T-helper 2 cell treated with Interferon-gamma antibody and Interleukin-4, amounts not matched to agents 100 ng/mL and 5 ng/mL, for 36 hours (primary cell): ENCODE measurements around the gene ASB3. TPM values are rescaled to one million over a fixed set of nuclear protein-coding genes. Genes with fewer than 3 reads are reported as not detected.
"Not testable (repeated sequence)": the region's sequence is repeated elsewhere in the genome, so short reads cannot be mapped to it uniquely, and the experiment has no call there.

Source experiments
- intact Hi-C: fragments of 100-400 bp; cut with micrococcal nuclease; formaldehyde crosslinking; loops from one replicate; pipeline ENCODE4 v1.15.1; 2023
- total RNA-seq: library from RNA; stranded (reverse); gene quantifications from 2 replicates; pipeline ENCODE4 v1.2.3, GENCODE V29; 2022

Gene ASB3, protein sequence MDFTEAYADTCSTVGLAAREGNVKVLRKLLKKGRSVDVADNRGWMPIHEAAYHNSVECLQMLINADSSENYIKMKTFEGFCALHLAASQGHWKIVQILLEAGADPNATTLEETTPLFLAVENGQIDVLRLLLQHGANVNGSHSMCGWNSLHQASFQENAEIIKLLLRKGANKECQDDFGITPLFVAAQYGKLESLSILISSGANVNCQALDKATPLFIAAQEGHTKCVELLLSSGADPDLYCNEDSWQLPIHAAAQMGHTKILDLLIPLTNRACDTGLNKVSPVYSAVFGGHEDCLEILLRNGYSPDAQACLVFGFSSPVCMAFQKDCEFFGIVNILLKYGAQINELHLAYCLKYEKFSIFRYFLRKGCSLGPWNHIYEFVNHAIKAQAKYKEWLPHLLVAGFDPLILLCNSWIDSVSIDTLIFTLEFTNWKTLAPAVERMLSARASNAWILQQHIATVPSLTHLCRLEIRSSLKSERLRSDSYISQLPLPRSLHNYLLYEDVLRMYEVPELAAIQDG
- total RNA-seq: 23.5 and 24.0 TPM in 2 replicates

DNA sequence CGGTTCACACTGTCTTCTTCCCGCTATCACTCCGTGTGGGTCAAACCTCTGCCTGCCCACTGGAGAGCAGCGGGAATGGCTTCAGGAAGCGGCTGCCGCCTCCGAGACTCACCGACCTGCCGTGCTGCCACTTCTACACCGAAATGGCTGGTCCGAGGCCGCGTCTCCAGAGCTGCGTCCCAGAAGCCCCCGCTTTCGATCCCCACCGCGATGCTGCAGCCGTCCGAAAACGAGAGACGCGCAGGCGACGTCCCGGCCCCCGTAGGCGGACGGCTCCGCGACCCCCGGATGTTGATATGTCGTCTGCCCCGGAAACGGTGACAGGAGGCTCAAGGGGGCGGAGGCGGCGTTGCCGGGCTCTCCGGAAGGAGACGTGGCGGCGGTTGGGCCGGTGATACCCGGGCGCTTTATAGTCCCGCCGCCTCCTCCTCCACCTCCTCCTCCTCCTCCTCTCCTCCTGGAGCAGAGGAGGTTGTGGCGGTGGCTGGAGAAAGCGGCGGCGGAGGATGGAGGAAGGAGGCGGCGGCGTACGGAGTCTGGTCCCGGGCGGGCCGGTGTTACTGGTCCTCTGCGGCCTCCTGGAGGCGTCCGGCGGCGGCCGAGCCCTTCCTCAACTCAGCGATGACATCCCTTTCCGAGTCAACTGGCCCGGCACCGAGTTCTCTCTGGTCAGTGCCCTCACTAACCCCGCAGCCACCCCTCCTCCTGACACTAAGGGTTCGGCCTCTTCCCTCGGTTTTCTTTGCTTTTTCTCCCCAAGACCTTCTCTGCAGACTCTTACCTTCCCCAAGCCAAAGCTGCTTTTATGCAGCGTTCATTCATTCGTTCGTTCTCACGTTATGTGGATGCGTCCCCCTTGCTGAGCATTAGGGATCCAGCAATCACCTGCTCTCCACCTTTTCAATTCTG, at the start of gene ASB3, which contains the start of gene ERLEC1:
TSS of gene ASB3 (minus strand) at position 249 of the 909 bp plus-strand sequence. CDS start 21,381 bp downstream, outside the sequence.
TSS of gene ERLEC1 (plus strand) at position 340 of the 909 bp plus-strand sequence. CDS start at position 507, 167 bp downstream.
- intact Hi-C loops: loop anchor here (1.0 to 2.0 kb wide), 6 partner anchors 20 to 1830 kb away; partner anchors contain the start of genes ACYP2, CHAC2, EML6 and PPP4R3B

DNA sequence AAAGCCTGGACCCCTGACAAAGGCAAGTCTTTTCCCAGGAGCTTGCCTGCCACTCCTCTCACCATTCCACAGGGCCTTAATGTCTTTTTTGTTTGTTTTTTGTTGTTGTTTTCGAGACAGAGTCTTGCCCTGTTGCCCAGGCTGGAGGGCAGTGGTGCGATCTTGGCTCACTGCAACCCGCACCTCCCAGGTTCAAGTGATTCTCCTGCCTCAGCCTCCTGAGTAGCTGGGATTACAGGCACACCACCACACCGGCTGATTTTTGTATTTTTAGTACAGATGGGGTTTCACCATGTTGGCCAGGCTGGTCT, 43.2 kb upstream of the ASB3 start:
- intact Hi-C loops: not testable (repeated sequence)

DNA sequence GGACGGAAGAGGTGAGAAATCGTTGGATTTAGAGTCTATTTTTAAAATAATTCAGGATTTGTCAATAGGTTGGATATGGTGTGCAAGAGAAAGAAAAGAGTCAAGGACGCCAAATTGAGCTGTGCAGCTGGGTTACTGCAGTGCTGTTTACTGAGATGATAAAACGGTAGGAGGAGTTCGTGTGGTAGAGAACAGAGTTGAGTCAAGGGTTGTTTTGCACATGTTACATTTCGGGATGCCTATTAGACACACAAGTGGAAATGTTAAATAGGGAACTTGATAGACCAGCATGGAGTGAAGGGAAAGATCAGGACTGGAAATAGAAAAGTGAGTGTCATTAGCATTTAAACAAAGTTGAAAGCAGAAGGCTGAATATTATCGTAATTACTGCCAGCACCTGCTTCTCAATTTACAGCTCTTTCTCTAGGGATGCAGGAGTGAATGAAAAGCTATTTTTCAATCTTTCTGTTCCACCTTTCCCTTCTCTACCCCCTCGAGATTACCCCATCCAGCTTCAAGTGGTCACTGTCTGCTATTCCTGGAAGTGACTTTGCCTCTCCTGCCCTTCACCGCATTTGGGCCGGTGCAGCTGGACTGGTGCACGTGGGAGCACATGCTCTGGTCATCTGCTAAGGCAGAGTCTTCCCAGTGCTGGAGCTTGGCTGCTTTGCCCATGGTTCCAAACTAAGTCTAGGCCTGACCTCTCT, 42.7 kb upstream of the ASB3 start:
- intact Hi-C loops: no loop called here

DNA sequence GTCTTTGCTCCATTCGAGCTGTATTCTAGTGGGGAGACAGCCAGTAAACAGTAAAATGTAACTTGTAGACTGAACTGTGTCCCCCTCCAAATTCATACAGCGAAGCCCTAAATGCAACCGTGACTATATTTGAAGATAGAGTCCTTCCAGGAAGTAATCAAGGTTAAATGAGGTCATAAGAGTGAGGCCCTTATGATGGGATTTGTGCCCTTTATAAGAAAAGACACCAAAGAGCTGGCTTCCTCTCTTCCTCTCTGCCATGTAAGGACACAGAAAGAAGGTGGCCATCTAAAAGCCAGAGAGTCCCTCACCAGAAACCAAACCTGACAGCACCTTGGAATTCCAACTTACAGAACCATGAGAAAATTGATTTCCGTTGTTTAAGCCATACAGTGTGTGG, 41.6 kb upstream of the ASB3 start:
- intact Hi-C loops: no loop called here

DNA sequence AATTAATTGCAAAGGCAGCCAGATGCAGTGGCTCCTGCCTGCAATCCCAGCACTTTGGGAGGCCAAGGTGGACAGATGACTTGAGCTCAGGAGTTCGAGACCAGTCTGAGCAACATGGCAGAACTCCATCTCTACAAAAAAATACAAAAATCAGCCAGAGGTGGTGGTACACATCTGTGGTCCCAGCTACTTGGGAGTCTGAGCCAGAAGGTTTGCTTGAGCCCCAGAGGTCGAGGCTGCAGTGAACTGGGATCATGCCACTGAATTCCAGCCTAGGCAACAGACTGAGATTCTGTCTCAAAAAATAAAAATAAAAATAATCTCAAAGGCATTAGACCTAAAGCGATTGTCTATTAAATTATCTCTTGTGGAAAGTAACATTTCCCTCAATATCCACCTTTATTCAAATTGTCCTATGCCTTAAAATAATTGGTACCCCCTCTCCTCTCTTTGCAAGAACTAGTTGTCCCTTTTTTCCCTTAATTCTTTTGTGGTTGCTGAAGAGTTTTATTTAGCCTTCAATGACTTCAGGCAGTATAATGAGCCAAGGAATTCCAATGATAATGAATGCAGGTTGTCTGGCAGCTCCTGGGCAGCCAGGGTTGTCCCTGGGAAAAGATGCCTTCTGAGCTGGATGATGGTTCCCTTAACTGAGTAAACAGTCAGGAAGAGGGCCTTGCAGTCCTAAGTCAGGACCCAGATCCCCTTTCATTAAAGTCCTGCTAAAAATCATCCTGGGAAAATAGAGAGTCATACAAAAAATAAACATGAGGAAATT, 40.8 kb upstream of the ASB3 start:
- intact Hi-C loops: no loop called here

DNA sequence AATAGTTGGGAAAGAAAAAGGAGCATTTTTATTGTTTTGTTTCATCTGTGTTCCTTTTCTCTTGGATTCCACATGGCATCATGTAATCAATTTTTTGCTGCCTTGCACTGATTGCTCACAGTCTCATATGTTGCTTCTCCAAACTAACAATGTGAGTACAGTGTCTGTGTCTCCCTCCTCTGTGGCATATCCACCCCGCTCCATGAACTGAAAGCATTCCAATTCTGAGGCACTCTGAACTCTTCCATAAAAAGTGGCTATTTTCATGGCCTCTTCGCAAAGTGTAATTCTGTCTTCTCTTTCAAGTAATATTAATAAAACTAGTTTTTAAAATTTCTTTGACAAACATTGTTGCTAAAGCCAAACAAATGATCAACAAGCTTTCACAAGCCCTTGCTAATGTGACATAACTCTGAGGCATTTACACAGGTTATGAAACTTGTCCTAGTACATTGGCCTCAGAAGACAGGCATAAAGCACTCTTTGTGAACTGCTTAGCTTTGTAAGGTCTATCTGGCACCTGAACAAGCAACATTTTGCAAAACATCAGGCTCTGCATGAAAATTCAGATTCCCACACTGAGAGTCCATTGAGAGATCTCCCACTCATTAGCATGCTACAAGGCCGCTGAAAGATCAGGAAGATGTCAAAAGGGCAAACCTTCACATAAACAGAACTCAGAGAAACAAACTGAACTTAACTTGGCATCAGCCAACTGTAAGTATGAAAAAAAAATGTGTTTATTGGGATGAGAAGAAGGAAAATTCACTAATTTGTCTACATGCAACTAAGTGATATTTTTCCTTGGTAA, 40.0 kb upstream of the ASB3 start:
- intact Hi-C loops: no loop called here

DNA sequence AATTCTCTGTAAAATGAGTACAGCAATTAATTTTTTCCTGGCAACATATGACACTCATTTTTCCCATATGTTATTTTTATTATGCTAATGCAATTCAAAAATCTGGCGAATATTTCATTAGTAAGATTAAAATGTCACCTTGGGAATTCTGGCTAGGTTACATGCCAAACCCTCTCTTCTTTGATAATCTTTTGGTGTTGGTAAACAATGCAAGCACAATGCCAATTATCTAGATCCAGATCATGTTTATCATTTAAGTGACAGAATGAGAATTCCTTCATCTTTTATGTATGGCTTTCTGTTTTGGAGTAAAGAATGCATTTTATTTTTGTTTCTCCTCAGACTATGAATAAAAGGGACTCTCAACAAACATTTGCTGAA, 39.3 kb upstream of the ASB3 start:
- intact Hi-C loops: no loop called here

DNA sequence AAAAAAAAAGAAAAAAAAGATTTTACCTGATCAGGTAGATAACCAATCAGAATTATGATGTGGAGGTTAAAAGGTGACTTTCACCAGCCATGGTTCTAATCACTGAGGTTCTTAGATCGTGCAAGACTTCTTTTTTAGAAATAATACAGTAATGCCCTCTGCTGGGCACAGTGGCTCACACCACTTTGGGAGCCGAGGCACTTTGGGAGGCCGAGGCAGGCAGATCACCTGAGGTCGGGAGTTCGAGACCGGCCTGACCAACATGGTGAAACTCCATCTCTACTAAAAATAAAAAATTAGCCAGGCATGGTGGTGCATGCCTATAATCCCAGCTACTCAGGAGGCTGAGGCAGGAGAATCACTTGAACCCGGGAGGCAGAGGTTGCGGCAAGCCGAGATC, 36.9 kb upstream of the ASB3 start:
- intact Hi-C loops: not testable (repeated sequence)

DNA sequence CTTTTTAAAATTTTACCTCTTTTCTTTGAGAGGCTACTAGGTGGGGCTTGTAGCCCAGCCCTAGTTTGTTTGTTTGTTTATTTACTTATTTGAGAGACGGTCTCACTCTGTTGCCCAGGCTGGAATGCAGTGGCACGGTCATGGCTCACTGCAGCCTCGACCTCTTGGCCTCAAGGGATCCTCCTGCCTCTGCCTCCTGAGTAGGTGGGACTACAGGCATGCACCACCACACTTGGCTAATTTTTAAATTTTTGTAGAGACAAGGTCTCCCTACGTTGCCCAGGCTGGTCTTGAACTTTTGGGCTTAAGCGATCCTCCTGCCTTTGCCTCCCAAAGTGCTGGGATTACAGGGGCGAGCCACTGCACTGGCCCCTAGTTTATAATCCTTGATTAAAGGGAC, 35.1 kb upstream of the ASB3 start:
- intact Hi-C loops: no loop called here

DNA sequence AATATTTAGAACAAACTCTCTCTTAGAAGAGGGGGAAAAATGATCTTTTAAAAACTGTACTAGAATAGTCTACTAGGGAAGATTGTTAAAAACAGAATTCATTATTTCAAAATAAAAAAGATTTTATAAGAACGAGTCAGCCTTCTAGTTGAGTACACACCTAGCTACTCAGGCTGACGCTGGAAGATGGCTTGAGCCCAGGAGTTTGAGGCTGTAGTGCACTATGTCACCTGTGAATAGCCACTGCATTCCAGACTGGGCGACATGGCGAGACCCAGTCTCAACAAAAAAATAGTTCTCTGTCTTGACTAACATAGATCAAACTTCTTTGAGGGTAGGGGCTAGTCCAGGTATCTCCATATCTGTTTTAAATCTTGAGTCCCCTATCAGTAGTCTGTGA, 34.0 kb upstream of the ASB3 start:
- intact Hi-C loops: no loop called here

DNA sequence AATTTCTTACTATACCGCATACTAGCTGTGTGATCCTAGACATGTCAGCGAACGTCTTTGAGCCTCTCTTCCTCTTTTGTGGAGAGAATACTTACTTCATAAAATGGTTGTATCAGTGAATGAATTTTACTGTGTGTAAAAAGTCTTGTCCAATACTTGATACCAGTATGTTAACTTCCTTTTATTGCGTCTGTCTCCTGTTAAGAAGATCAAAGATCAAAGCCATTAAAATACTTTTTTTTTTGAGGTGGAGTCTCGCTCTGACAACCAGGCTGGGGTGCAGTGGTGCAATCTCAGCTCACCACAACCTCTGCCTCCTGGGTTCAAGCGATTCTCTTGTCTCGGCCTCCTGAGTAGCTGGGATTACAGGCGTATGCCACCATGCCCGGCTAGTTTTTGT, 33.3 kb upstream of the ASB3 start:
- intact Hi-C loops: no loop called here

DNA sequence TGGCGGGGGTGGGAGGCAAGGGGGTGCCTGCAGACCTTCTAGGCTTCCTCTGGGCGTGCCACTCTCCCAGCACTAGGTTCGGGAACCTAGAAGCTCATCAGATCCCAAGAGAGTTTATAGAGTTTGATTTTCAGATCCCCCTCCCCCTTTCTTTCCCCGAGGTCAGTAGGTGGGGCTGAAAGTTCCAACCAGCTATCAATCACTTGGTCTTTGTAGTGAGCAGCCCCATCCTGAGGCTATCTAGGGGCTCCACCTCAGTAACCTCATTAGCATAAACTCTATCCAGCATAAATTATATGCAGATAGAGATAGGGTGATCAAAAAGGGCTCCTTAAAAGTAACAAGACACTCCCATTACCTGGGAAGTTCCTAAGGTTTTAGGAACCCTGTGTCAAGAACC, 32.9 kb upstream of the ASB3 start:
- intact Hi-C loops: no loop called here

DNA sequence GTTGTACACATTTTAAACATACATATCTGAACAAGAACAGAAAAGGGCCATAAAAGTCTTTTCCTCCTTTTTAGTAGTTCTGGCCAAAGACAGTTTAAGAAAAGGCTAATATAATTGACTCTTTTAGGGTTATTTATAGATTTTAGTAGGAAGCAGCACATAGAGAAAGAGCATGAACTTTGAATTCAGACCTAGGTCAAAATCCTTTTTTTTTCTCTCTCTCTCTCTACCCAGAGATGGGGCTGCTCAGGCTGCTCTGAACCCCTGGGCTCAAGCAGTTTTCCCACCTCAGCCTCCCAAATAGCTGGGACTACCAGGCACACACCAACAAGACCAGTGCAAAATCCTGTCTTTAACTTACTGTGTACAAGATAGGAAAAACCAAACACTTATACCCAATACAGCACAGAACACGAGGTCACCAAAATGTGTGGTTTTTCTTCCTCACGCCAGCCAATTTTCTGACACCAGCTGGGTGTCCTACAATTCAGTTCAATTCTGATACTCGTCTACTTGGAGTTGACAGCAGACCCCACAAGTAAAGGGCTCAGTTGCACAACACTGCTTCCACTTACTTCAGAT, 32.2 kb upstream of the ASB3 start:
- intact Hi-C loops: no loop called here

DNA sequence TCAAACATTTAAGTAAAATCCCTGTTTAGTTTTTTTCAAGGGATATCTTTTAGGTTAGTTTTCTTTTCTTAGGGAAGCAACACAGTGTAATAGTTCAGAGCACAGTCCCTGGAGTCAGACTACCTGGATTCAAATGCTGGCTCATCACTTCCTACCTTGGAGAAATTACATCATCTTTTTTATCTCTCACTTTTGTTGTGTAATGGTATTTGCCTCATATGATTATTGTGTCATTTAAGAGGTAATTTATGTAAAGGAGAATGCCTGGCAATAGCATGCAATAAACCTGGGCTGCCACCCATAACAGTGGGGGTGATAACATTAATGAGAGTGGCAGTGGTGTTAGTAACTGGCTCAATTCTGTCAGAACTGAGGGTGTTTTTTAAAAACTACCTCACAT, 26.4 kb upstream of the ASB3 start:
- intact Hi-C loops: no loop called here

DNA sequence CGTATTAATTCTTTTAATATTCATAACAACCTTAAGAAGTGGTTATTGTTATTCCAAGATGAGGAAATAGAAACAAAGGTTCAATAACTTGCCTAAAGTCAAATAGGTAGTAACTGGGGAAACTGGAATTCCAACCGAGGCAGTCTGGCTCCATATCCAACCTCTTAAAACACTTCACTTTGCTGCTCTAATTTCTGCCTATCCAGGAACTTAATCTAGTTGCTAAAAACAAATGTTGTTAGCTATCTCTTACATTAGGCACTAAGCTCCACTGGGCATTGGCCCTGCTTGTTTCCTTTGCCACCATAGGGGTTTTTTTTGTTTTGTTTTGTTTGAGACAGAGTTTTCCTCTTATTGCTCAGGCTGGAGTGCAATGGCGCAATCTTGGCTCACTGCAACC, 24.8 kb upstream of the ASB3 start:
- intact Hi-C loops: no loop called here

DNA sequence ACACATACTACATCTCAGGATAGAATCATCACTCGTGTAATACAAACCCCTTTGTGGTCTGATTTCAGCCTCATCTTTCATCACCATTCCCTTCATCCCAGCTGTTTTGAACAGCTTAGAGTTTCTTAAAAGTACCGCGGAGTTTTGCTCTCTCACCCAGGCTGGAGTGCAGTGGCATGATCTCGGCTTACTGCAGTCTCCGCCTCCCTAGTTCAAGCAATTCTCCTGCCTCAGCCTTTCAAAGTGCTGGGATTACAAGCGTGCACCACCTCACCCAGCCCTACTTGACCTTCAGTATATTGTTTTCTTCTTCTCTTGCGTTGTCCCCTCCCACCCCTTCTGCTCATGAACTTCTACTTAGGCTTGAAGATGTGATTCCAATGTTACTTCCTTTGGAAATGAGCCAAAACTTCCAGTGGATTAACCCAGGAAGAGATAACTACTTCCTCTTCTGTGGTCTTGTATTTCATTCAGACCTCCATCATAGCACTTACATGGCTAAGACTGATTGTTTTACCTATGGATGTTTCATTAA, 15.9 kb upstream of the ASB3 start:
- intact Hi-C loops: no loop called here

DNA sequence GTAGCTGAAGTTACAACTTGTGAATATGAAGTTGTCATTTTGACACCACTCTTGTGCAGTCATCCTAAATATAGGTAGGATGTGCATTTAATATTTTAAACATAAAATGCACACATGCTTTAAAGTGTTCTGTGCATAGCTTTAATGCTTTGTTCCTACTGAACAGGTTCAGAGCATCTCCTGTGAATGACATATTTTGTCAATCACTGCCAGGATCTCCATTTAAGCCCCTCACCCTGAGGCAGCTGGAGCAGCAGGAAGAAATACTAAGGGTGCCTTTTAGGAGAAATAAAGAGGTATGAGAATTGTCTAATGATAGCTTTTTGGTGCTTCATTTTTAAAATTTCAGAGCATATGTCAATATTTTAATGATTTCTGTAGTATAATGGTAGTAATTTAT, 14.8 kb upstream of the ASB3 start:
- intact Hi-C loops: no loop called here

DNA sequence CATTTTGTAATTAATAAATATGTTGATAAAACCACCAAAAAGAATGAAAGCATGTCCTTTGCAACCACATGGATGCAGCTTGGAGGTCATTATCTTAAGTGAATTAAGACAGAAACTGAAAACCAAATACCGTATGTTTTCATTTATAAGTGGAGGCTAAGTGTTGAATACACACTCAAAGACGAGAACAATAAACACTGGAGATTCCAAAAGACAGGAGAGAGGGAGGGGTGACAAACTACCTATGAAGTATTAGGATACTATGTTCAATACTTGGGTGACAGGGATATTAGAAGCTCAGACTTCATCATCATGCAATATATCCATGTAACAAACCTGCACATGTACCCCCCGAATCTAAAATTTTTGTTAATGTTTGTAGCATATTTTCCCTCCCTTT, 7.1 kb upstream of the ASB3 start:
- intact Hi-C loops: no loop called here

DNA sequence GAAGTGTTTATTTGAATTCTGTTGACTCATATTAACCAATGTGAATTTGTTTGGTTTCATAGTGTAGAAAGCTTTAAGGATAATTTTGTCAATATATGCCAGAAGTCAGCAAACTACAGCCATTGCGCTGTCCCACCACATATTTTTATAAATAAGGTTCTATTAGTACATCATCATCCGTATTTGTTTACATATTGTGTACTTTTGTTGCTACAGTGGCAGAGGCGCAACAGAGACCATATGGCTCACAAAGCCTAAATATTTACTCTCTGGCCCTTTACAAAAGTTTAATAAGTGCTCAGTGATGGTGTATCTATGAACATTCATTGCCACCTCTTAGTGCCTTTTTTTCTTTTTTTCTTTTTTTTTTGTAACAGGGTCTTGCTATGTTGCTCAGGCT, 6.5 kb upstream of the ASB3 start:
- intact Hi-C loops: no loop called here
